RPMI7951 (cell line): ENCODE results near the gene FAM83F. TPM values are rescaled to one million over a fixed set of nuclear protein-coding genes. Genes with fewer than 3 reads are reported as not detected.

ENCODE experiments used
- DNase-seq: peaks from one replicate; pipeline ENCODE4 v3.0.0-alpha.2; 2012; ENCODE audit warnings: low read depth
- total RNA-seq: library from RNA; depleted of rRNA; stranded (reverse); fragments of >200 nt; shearing (Covaris generic); gene quantifications from 2 replicates; pipeline ENCODE4 v1.2.3, GENCODE V29; 2014

FAM83F gene
- total RNA-seq, 1 experiment from 2014 or later = not detected

- DNase-seq = no peak
Measured at GRCh38 chr22:39965748-39966147, 29.0 kb upstream of the FAM83F start.

- no peak for DNase-seq
Measured at GRCh38 chr22:39966470-39966869, 28.3 kb upstream of the FAM83F start.

GRCh38 chr22:39967103-39967829 is 27.5 kb upstream of the FAM83F start:
- DNase-seq = no peak

- DNase-seq = no peak
Measured at GRCh38 chr22:39967996-39968972, 26.5 kb upstream of the FAM83F start.

GRCh38 chr22:39970742-39971141 is 24.0 kb upstream of the FAM83F start:
- no peak for DNase-seq

GRCh38 chr22:39972641-39973040 is 22.1 kb upstream of the FAM83F start:
- DNase-seq = no peak

- DNase-seq = no peak
Measured at GRCh38 chr22:39973656-39974055, 21.1 kb upstream of the FAM83F start.

GRCh38 chr22:39974065-39974464 is 20.7 kb upstream of the FAM83F start:
- no peak for DNase-seq

GRCh38 chr22:39979048-39979447 is 15.7 kb upstream of the FAM83F start:
- no peak for DNase-seq

- no peak for DNase-seq
Measured at GRCh38 chr22:39979458-39979857, 15.3 kb upstream of the FAM83F start.

GRCh38 chr22:39980596-39980995 is 14.2 kb upstream of the FAM83F start:
- peak; percentile 52 for DNase-seq

GRCh38 chr22:39983346-39983745 is 11.4 kb upstream of the FAM83F start:
- no peak for DNase-seq

GRCh38 chr22:39984006-39984405 is 10.7 kb upstream of the FAM83F start:
- DNase-seq = peak; percentile 70

GRCh38 chr22:39984746-39985145 is 10.0 kb upstream of the FAM83F start:
- no peak for DNase-seq

GRCh38 chr22:39985383-39986035 is 9.2 kb upstream of the FAM83F start:
- DNase-seq = no peak

- no peak for DNase-seq
Measured at GRCh38 chr22:39988386-39989114, 6.2 kb upstream of the FAM83F start.

GRCh38 chr22:39989633-39990032 is 5.1 kb upstream of the FAM83F start:
- DNase-seq = no peak

GRCh38 chr22:39990686-39991085 is 4.1 kb upstream of the FAM83F start:
- DNase-seq = no peak

- no peak for DNase-seq
Measured at GRCh38 chr22:39991159-39991860, 3.4 kb upstream of the FAM83F start.

GRCh38 chr22:39992088-39992826 is 2.5 kb upstream of the FAM83F start:
- DNase-seq = no peak
